HepG2 (cell line): Measurements from ENCODE around the gene DDX54. TPM values are rescaled to one million over a fixed set of nuclear protein-coding genes. Genes with fewer than 3 reads are reported as not detected.

Source experiments
- ARID3A ChIP-seq: IDR thresholded peaks from 2 replicates; pipeline ENCODE4 v1.6.1; 2012; ENCODE audit warnings: low read depth, low read length, improper control_type of control experiment
- BCL3 ChIP-seq: sonication (generic); formaldehyde crosslinking; IDR thresholded peaks from 2 replicates; pipeline ENCODE4 v1.5.1; 2020; ENCODE audit warnings: mild to moderate bottlenecking, missing genetic modification reagents, moderate library complexity
- CCDC6 ChIP-seq: sonication (generic); formaldehyde crosslinking; IDR thresholded peaks from 2 replicates; pipeline ENCODE4 v1.8.1; 2022; ENCODE audit warnings: mild to moderate bottlenecking, missing genetic modification reagents, moderate library complexity
- GTF3A ChIP-seq: sonication (generic); formaldehyde crosslinking; conservative IDR thresholded peaks from 2 replicates; pipeline ENCODE4 v1.4.0; 2020; ENCODE audit warnings: mild to moderate bottlenecking, missing genetic modification reagents
- HDAC2 ChIP-seq: sonication (generic); formaldehyde crosslinking; IDR thresholded peaks from 2 replicates; pipeline ENCODE4 v1.4.0; 2020; ENCODE audit warnings: missing genetic modification reagents
- HIVEP1 ChIP-seq: sonication (generic); formaldehyde crosslinking; IDR thresholded peaks from 2 replicates; pipeline ENCODE4 v1.4.0; 2020; ENCODE audit warnings: mild to moderate bottlenecking, missing genetic modification reagents
- HMG20B ChIP-seq: conservative IDR thresholded peaks from 2 replicates; pipeline ENCODE4 v1.6.1; 2016; ENCODE audit warnings: missing genetic modification reagents, missing compliant biosample characterization
- KLF11 ChIP-seq: IDR thresholded peaks from 2 replicates; pipeline ENCODE4 v1.6.1; 2016; ENCODE audit warnings: missing compliant biosample characterization
- NR2F6 ChIP-seq, 2 experiments: IDR thresholded peaks; 2 replicates each; pipeline ENCODE4 v1.6.1; 2016; ENCODE audit warnings: antibody characterized with exemption in 1 of 2, mild to moderate bottlenecking in 1 of 2
- SMARCC2 ChIP-seq: fragments of 450-650 bp; IDR thresholded peaks from 2 replicates; pipeline ENCODE4 v1.6.1; 2017; ENCODE audit warnings: antibody characterized with exemption, mild to moderate bottlenecking
- SP1 ChIP-seq, 2 experiments: fragments of 450-650 bp in 1 of 2; sonication (generic) in 1 of 2; formaldehyde crosslinking in 1 of 2; IDR thresholded peaks; 2 replicates each; pipeline versions ENCODE4 v1.4.0 to v1.6.1; 2016 to 2020; ENCODE audit warnings: missing genetic modification reagents in 1 of 2
- TARDBP ChIP-seq: sonication (generic); formaldehyde crosslinking; IDR thresholded peaks from 2 replicates; pipeline ENCODE4 v1.8.0; 2022; ENCODE audit warnings: mild to moderate bottlenecking, missing genetic modification reagents
- TBP ChIP-seq: sonication (generic); formaldehyde crosslinking; IDR thresholded peaks from 2 replicates; pipeline ENCODE4 v1.5.0; 2020; ENCODE audit warnings: missing genetic modification reagents
- USF2 ChIP-seq, 2 experiments: sonication (generic) in 1 of 2; formaldehyde crosslinking in 1 of 2; IDR thresholded peaks; 2 replicates each; pipeline versions ENCODE4 v1.5.1 to v1.6.1; 2011 to 2020; ENCODE audit warnings: borderline replicate concordance in 1 of 2, low read depth in 1 of 2, low read length in 1 of 2, mild to moderate bottlenecking in 1 of 2, missing genetic modification reagents in 1 of 2, moderate library complexity in 1 of 2
- ZGPAT ChIP-seq: IDR thresholded peaks from 2 replicates; pipeline ENCODE4 v1.6.1; 2016; ENCODE audit warnings: mild to moderate bottlenecking
- ZNF136 ChIP-seq: sonication (generic); formaldehyde crosslinking; IDR thresholded peaks from 2 replicates; pipeline ENCODE4 v1.8.1; 2022; ENCODE audit warnings: low read depth, mild to moderate bottlenecking, moderate library complexity, missing genetic modification reagents
- ZNF331 ChIP-seq: sonication (generic); formaldehyde crosslinking; IDR thresholded peaks from 2 replicates; pipeline ENCODE4 v1.4.0; 2020; ENCODE audit warnings: missing genetic modification reagents
- ZNF441 ChIP-seq: sonication (generic); formaldehyde crosslinking; IDR thresholded peaks from 2 replicates; pipeline ENCODE4 v1.7.0; 2021; ENCODE audit warnings: missing genetic modification reagents, borderline replicate concordance
- ZNF740 ChIP-seq: sonication (generic); formaldehyde crosslinking; IDR thresholded peaks from 2 replicates; pipeline ENCODE4 v1.4.0; 2020; ENCODE audit warnings: missing genetic modification reagents
- ZNF879 ChIP-seq: sonication (generic); formaldehyde crosslinking; IDR thresholded peaks from 2 replicates; pipeline ENCODE4 v1.8.1; 2023; ENCODE audit warnings: missing genetic modification reagents
- polyA plus RNA-seq, 8 experiments: library from polyadenylated mRNA; depleted of rRNA in 3 of 8; stranded (reverse) in 7 of 8; unstranded in 1 of 8; fragments of >200 nt; fragmentation: Illumina TruSeq in 4 of 8; extraction: Trizol in 4 of 8; gene quantifications; 2 replicates each; pipeline versions ENCODE4 v1.2.1 to v1.2.3, GENCODE V29; 2011 to 2016; ENCODE audit warnings: low read depth in 4 of 8, missing spikeins in 1 of 8, mixed read lengths in 1 of 8; ENCODE audit not compliant: insufficient read depth in 1 of 8
- total RNA-seq, 5 experiments: library from RNA; depleted of rRNA; stranded (reverse); fragments of >200 nt; fragmentation: Illumina TruSeq; extraction: Trizol; gene quantifications; 2 replicates each; pipeline ENCODE4 v1.2.3, GENCODE V29; 2016; ENCODE audit warnings: low read depth in 1 of 5

DDX54 gene
- total and polyA plus RNA-seq, 2 of the 13 experiments (the other 11 are each of a cell fraction or from before 2014, with no cell fraction given): 59.7 to 61.1 TPM

GRCh38 chr12:113230315-113231234, 45.3 kb upstream of the DDX54 start (continued):
- TF ChIP-seq KLF11 (CRISPR knock-in tag) (0 out of 2 replicates have a peak, but pooled peaks have one; percentile 66), ZGPAT (CRISPR knock-in tag) (peak; percentile 41), ZNF740 (no peak), BCL3 (no peak), ZNF879 (CRISPR knock-in tag) (no peak), HDAC2 (CRISPR knock-in tag) (peak; percentile 69; the same call in 1 of the 2 replicates), NR2F6 (IDR thresholded peaks at IDR 0.05) (peak; percentile 67), NR2F6 (CRISPR knock-in tag; IDR thresholded peaks at IDR 0.05) (peak; percentile 78), TBP (CRISPR knock-in tag) (no peak), GTF3A (CRISPR knock-in tag) (no peak), ZNF441 (CRISPR knock-in tag) (peak; percentile 53; the same call in 1 of the 2 replicates), SMARCC2 (no peak), HMG20B (CRISPR knock-in tag) (0 out of 2 replicates have a peak, but pooled peaks have one; percentile 45), CCDC6 (CRISPR knock-in tag) (no peak), USF2 (IDR thresholded peaks at IDR 0.05; ENCODE audit: low read depth, low read length) (peak; percentile 48; the same call in 1 of the 2 replicates), USF2 (CRISPR knock-in tag; IDR thresholded peaks at IDR 0.05; ENCODE audit: borderline replicate concordance) (peak; percentile 42; the same call in 1 of the 2 replicates), ARID3A (peak; percentile 95), ZNF331 (CRISPR knock-in tag) (peak; percentile 75; the same call in 1 of the 2 replicates), HIVEP1 (peak; percentile 16; the same call in 1 of the 2 replicates), SP1 (IDR thresholded peaks at IDR 0.05) (no peak), SP1 (CRISPR knock-in tag; IDR thresholded peaks at IDR 0.05) (no peak), TARDBP (CRISPR knock-in tag) (peak; percentile 65), ZNF136 (CRISPR knock-in tag) (no peak)
